ENCODE results near the gene LGALS7. TPM values are rescaled to one million over a fixed set of nuclear protein-coding genes. Genes with fewer than 3 reads are reported as not detected.
"Not testable (repeated sequence)": the region's sequence is repeated elsewhere in the genome, so short reads cannot be mapped to it uniquely, and the experiment has no call there.

LGALS7 gene
- total RNA-seq, result not detected

- no peak within 1 kb of the TSS for H3K27ac Mint-ChIP-seq
- H3K4me1 Mint-ChIP-seq (ENCODE audit: low read depth), result peaks cover 5% of the 10 kb centered on the region
- ATAC-seq (no peak), DNase-seq (no peak)
- CTCF ChIA-PET, result no interaction called here
- H3K9me3 Mint-ChIP-seq, result no peaks in the 10 kb centered on the region
- POLR2A ChIA-PET, result no interaction called here
- TF ChIP-seq, protein P1, sequence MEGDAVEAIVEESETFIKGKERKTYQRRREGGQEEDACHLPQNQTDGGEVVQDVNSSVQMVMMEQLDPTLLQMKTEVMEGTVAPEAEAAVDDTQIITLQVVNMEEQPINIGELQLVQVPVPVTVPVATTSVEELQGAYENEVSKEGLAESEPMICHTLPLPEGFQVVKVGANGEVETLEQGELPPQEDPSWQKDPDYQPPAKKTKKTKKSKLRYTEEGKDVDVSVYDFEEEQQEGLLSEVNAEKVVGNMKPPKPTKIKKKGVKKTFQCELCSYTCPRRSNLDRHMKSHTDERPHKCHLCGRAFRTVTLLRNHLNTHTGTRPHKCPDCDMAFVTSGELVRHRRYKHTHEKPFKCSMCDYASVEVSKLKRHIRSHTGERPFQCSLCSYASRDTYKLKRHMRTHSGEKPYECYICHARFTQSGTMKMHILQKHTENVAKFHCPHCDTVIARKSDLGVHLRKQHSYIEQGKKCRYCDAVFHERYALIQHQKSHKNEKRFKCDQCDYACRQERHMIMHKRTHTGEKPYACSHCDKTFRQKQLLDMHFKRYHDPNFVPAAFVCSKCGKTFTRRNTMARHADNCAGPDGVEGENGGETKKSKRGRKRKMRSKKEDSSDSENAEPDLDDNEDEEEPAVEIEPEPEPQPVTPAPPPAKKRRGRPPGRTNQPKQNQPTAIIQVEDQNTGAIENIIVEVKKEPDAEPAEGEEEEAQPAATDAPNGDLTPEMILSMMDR (IDR thresholded peaks at IDR 0.05), result no peak
- intact Hi-C loops (cut with micrococcal nuclease), result no loop called here
- H3K36me3 Mint-ChIP-seq (ENCODE audit: low read depth), result no peaks in the 10 kb centered on the region
- no peaks in the 10 kb centered on the region for H3K27me3 Mint-ChIP-seq
- H3K4me3 Mint-ChIP-seq, result no peak within 1 kb of the TSS
Measured at GRCh38 chr19:38773469-38774177, at the start of gene LGALS7. Gene LGALS7, minus strand, starts transcription at chr19:38773517. Its CDS starts 25 bp downstream, at chr19:38773492.

- H3K4me1 Mint-ChIP-seq (ENCODE audit: low read depth); H3K27me3 Mint-ChIP-seq; ATAC-seq; H3K9me3 Mint-ChIP-seq; POLR2A ChIA-PET; H3K27ac Mint-ChIP-seq; DNase-seq; H3K4me3 Mint-ChIP-seq; CTCF ChIA-PET; intact Hi-C loops (cut with micrococcal nuclease): not testable (repeated sequence)
- H3K36me3 Mint-ChIP-seq (ENCODE audit: low read depth), result peaks cover 25% of the 10 kb centered on the region
Measured at GRCh38 chr19:38821230-38821825, 48.0 kb upstream of the LGALS7 start.

- peaks cover 32% of the 10 kb centered on the region for H3K36me3 Mint-ChIP-seq (ENCODE audit: low read depth)
- ATAC-seq (no peak), DNase-seq (no peak)
- intact Hi-C loops (cut with micrococcal nuclease), result no loop called here
- ChIA-PET POLR2A (interaction anchor here (0.6 kb wide), 1 partner anchor 349 kb away, joined by 3 read pairs; no protein-coding TSS in a partner anchor), CTCF (no interaction called here)
- H3K27me3 Mint-ChIP-seq, result no peaks in the 10 kb centered on the region
- TF ChIP-seq, protein P1 (IDR thresholded peaks at IDR 0.05), result no peak
- H3K9me3 Mint-ChIP-seq, result no peaks in the 10 kb centered on the region
- no peaks in the 10 kb centered on the region for H3K4me1 Mint-ChIP-seq (ENCODE audit: low read depth)
- H3K4me3 Mint-ChIP-seq, result no peak overlapping the region
- peak overlapping the region; percentile 30 for H3K27ac Mint-ChIP-seq
Measured at GRCh38 chr19:38819231-38819920, 46.1 kb upstream of the LGALS7 start.

GRCh38 chr19:38817081-38817480, 43.8 kb upstream of the LGALS7 start:
- Mint-ChIP-seq H3K4me3 (no peak overlapping the region), H3K9me3 (no peaks in the 10 kb centered on the region), H3K27me3 (no peaks in the 10 kb centered on the region), H3K36me3 (ENCODE audit: low read depth) (peaks cover 16% of the 10 kb centered on the region), H3K27ac (no peak overlapping the region), H3K4me1 (ENCODE audit: low read depth) (no peaks in the 10 kb centered on the region)
- DNase-seq (no peak), ATAC-seq (no peak)
- intact Hi-C loops (cut with micrococcal nuclease), result no loop called here
- ChIA-PET POLR2A (no interaction called here), CTCF (no interaction called here)
- TF ChIP-seq, protein P1 (IDR thresholded peaks at IDR 0.05), result no peak

DNA sequence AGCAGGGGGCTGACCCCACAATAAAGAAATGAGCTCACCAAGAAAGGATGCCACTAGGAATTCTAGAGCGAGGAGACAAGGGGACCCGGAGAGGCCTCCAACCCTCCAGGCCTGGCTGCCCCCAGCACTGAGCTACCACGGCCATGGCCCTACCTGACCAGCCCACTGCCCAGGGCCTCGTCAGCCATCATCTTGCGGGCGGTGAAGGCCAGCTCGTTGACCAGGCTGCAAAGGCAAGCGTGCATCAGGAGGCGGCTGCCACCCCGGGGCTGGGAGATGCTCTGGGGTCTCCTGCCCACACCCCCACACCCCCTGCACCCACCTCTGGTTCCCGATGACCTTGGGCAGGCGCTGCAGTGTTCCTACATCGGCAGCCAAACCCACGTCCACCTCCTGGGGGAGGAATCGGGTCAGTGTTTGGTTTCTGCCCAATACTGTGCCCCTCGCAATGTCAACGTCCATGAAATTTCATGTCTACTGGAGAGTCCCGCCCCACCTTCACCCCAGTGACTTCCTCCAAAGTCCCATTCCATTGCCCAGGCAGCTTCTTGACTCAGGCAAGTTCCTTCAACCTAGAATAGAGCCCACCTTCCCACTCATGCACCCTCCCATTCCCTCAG, 42.9 kb upstream of the LGALS7 start:
- no peak overlapping the region for H3K4me3 Mint-ChIP-seq
- no peak for ATAC-seq
- TF ChIP-seq, protein P1 (IDR thresholded peaks at IDR 0.05), result no peak
- H3K36me3 Mint-ChIP-seq (ENCODE audit: low read depth), result peaks cover 13% of the 10 kb centered on the region
- POLR2A ChIA-PET, result no interaction called here
- no peak for DNase-seq
- H3K4me1 Mint-ChIP-seq (ENCODE audit: low read depth), result no peaks in the 10 kb centered on the region
- CTCF ChIA-PET, result no interaction called here
- intact Hi-C loops (cut with micrococcal nuclease), result no loop called here
- no peaks in the 10 kb centered on the region for H3K9me3 Mint-ChIP-seq
- no peaks in the 10 kb centered on the region for H3K27me3 Mint-ChIP-seq
- H3K27ac Mint-ChIP-seq, result no peak overlapping the region

All from activated CD8-positive, alpha-beta T cell treated with anti-CD3 and anti-CD28 coated beads for 36 hours (primary cell).